ENCODE measurements around the gene VRTN. TPM values are rescaled to one million over a fixed set of nuclear protein-coding genes. Genes with fewer than 3 reads are reported as not detected.

The VRTN gene
- total RNA-seq, 2 donors from 2014 or later: not detected

DNA sequence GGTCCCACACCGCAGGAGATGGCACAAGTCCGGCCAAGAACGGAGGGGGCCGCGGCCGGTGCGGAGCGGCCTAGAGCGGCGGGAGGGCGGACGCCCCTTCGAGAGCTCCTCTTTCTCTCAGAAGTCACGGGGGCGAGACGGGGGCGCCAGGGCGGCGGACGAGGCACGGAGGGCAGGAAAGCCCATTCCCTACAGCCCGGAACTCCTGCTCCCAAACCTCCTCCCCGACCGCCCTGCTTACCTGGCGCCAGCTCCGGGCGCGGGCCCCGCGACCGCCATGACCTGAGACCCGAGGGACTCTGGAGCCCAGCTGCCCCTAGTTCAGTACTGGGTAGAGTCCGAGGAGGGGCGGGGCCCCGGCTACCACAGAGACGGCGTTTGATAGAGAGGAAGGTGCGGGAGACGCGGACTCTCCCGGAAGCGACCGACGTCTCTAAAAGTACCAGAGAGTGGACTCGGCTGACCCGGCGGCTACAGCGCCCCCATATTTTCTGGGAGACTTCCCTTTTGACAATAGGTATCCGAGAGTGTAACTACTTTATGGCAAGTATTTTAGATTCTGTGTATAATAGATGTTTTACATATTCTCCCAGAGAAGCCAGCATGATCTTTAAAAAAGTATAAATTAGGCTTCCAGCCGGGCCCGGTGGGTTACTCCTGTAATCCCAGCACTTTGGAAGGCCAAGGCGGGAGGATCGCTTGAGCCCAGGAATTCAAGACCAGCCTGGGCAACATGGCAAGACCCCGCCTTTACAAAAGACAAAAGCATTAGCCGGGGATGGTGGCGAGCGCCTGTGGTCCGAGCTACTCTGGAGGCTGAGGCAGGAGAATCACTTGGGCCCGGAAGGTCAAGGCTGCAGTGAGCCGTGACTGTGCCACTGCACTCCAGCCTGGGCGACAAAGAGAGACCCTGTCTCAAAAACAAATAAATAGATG lies 45.4 kb upstream of the VRTN start, which contains the start of gene ABCD4:
Gene ABCD4 (minus strand): TSS at position 301 of the 936 bp plus-strand sequence. CDS start 22 bp downstream, at position 279.
- Histone ChIP-seq H3K27me3 (no peaks in the 10 kb centered on the region), H3K4me3 (peak within 1 kb of the TSS; percentile 86 to 90), H3K27ac (peak within 1 kb of the TSS; percentile 84 to 91), H3K9me3 (no peaks in the 10 kb centered on the region), H3K36me3 (peaks cover 15% of the 10 kb centered on the region), H3K4me1 (peaks cover 0 to 28% of the 10 kb centered on the region in 2 donors)
- peak; percentile 97 for DNase-seq (ENCODE audit: low spot score)
- TF ChIP-seq, protein P1, sequence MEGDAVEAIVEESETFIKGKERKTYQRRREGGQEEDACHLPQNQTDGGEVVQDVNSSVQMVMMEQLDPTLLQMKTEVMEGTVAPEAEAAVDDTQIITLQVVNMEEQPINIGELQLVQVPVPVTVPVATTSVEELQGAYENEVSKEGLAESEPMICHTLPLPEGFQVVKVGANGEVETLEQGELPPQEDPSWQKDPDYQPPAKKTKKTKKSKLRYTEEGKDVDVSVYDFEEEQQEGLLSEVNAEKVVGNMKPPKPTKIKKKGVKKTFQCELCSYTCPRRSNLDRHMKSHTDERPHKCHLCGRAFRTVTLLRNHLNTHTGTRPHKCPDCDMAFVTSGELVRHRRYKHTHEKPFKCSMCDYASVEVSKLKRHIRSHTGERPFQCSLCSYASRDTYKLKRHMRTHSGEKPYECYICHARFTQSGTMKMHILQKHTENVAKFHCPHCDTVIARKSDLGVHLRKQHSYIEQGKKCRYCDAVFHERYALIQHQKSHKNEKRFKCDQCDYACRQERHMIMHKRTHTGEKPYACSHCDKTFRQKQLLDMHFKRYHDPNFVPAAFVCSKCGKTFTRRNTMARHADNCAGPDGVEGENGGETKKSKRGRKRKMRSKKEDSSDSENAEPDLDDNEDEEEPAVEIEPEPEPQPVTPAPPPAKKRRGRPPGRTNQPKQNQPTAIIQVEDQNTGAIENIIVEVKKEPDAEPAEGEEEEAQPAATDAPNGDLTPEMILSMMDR (IDR thresholded peaks at IDR 0.05): peak in 1 of 2 donors; percentile 75

- Histone ChIP-seq H3K27ac (no peak overlapping the region), H3K9me3 (no peaks in the 10 kb centered on the region), H3K4me3 (no peak overlapping the region), H3K36me3 (no peaks in the 10 kb centered on the region), H3K27me3 (no peaks in the 10 kb centered on the region), H3K4me1 (no peaks in the 10 kb centered on the region)
- TF ChIP-seq, protein P1 (IDR thresholded peaks at IDR 0.05): no peak
- no peak for DNase-seq (ENCODE audit: low spot score)
Observed at GRCh38 chr14:74308695-74309094, 39.6 kb upstream of the VRTN start.

- Histone ChIP-seq H3K9me3 (no peaks in the 10 kb centered on the region), H3K36me3 (no peaks in the 10 kb centered on the region), H3K4me3 (no peak overlapping the region), H3K4me1 (no peaks in the 10 kb centered on the region), H3K27ac (no peak overlapping the region), H3K27me3 (no peaks in the 10 kb centered on the region)
- TF ChIP-seq, protein P1 (IDR thresholded peaks at IDR 0.05): no peak
- no peak for DNase-seq (ENCODE audit: low spot score)
Observed at GRCh38 chr14:74309125-74310022, 38.9 kb upstream of the VRTN start.

GRCh38 chr14:74312161-74312560 lies 36.1 kb upstream of the VRTN start:
- Histone ChIP-seq H3K4me1 (no peaks in the 10 kb centered on the region), H3K27ac (no peak overlapping the region), H3K27me3 (no peaks in the 10 kb centered on the region), H3K36me3 (no peaks in the 10 kb centered on the region), H3K9me3 (no peaks in the 10 kb centered on the region), H3K4me3 (no peak overlapping the region)
- no peak for DNase-seq (ENCODE audit: low spot score)
- TF ChIP-seq, protein P1 (IDR thresholded peaks at IDR 0.05): no peak

- no peaks in the 10 kb centered on the region for H3K27me3 ChIP-seq
- no peak overlapping the region for H3K27ac ChIP-seq
- no peak for DNase-seq (ENCODE audit: low spot score)
- H3K4me1 ChIP-seq: no peaks in the 10 kb centered on the region
- no peaks in the 10 kb centered on the region for H3K9me3 ChIP-seq
- no peak overlapping the region for H3K4me3 ChIP-seq
- TF ChIP-seq, protein P1 (IDR thresholded peaks at IDR 0.05): no peak
- H3K36me3 ChIP-seq: no peaks in the 10 kb centered on the region
Observed at GRCh38 chr14:74313601-74314000, 34.7 kb upstream of the VRTN start.

Measured in right atrium auricular region (tissue), 2 donors.